ENCODE data around the gene HYAL3. TPM values are rescaled to one million over a fixed set of nuclear protein-coding genes. Genes with fewer than 3 reads are reported as not detected.

The HYAL3 gene
- total and polyA plus RNA-seq, 10 of the 15 experiments (the other 5 are each of a cell fraction or from before 2014, with no cell fraction given) = 0.37 to 4.2 (median 2.8) TPM

GRCh38 chr3:50337175-50337861, 38.1 kb upstream of the HYAL3 start:
- DNase-seq (ENCODE audit: low read depth, low spot score) (peak; percentile 96), FAIRE-seq (peak; percentile 64), ATAC-seq (peak; percentile 83)
- ChIA-PET SMC1A (ENCODE audit: uncharacterized antibody, unreplicated experiment) (interaction anchor here (0.9 to 1.8 kb wide), 9 partner anchors 9 to 275 kb away, joined by 3 to 20 read pairs (median 4); partner anchors contain the start of genes CISH, GNAI2, HYAL2 and HYAL3), CTCF (interaction anchor here (0.6 to 10.5 kb wide), 10 partner anchors 8 to 665 kb away, joined by 3 to 72 read pairs (median 4); partner anchors contain the start of genes CYB561D2, HYAL2, NPRL2 and TUSC2), RAD21 (ENCODE audit: unreplicated experiment) (interaction anchor here (0.8 to 2.7 kb wide), 17 partner anchors 10 to 1163 kb away, joined by 3 to 21 read pairs (median 3); partner anchors contain the start of genes CYB561D2, DCAF1, GNAI2 and HYAL2), POLR2A (interaction anchor here (0.6 to 7.0 kb wide), 27 partner anchors 9 to 285 kb away, joined by 3 to 84 read pairs (median 5); partner anchors contain the start of genes C3orf18, CISH, CYB561D2 and GNAI2)
- Histone ChIP-seq H3K9ac (ENCODE audit: control insufficient read depth, insufficient read depth, low read length) (peak overlapping the region; percentile 86), H3K27me3 (replicated peaks in 1 of 2; ENCODE audit: control insufficient read depth in 2 of 2, insufficient read depth in 2 of 2, low read length in 1 of 2) (no peaks in the 10 kb centered on the region), H3K27ac (ENCODE audit: control insufficient read depth, insufficient read depth) (peak overlapping the region; percentile 92), H4K20me1 (ENCODE audit: control insufficient read depth, insufficient read depth) (no peaks in the 10 kb centered on the region; the same call in 1 of the 2 replicates), H3K4me3 (peak overlapping the region; percentile 96), H3K9me3 (replicated peaks; ENCODE audit: control insufficient read depth, insufficient read depth, low read length) (no peaks in the 10 kb centered on the region), H3K79me2 (ENCODE audit: control insufficient read depth, insufficient read depth, low read length) (peaks cover 76% of the 10 kb centered on the region), H3K4me2 (ENCODE audit: control insufficient read depth, insufficient read depth) (peak overlapping the region; percentile 77), H3K4me1 (ENCODE audit: control insufficient read depth, insufficient read depth, low read length) (peaks cover 10% of the 10 kb centered on the region; the same call in 1 of the 2 replicates), H2AFZ (ENCODE audit: control insufficient read depth, low read depth, low read length) (peak overlapping the region; percentile 78), H3K36me3 (ENCODE audit: control insufficient read depth in 2 of 2, insufficient read depth in 2 of 2, low read length in 1 of 2) (peaks cover 1 to 6% of the 10 kb centered on the region in 2 experiments)
- WGBS (ENCODE audit: insufficient coverage, insufficient replicate concordance, low lambda C conversion rate, missing lambda C conversion rate) = under 1% methylated on average over 73 of the region's 79 CpGs
- in situ Hi-C loops (cut with MboI) (loop anchor here (10.0 kb wide), 1 partner anchor 1057 kb away; the partner anchor contains the start of gene RBM15B), intact Hi-C loops (cut with micrococcal nuclease; ENCODE audit: unreplicated experiment) (loop anchor here (5.0 kb wide), 2 partner anchors 40 to 100 kb away; partner anchors contain the start of genes GNAI2, HYAL3 and NAA80)
- BruUV-seq (replicated peaks) = no TSS peak
- TF ChIP-seq SP1 (IDR thresholded peaks at IDR 0.05; ENCODE audit: low read depth, low read length) = peak; percentile 60
- TF ChIP-seq USF2 (IDR thresholded peaks at IDR 0.05; ENCODE audit: borderline replicate concordance, low read depth, low read length) = no peak
- no peak for TF ChIP-seq CEBPB (IDR thresholded peaks at IDR 0.05; ENCODE audit: borderline replicate concordance in 1 of 2, low read depth in 2 of 2, low read length in 2 of 2)
- TF ChIP-seq TCF3 (IDR thresholded peaks at IDR 0.05; ENCODE audit: borderline replicate concordance, insufficient read depth, low read depth, low read length) = peak; percentile 46; the same call in 1 of the 2 replicates
- TF ChIP-seq HSF1 (IDR thresholded peaks at IDR 0.05; ENCODE audit: low read depth, low read length) = no peak
- no peak for TF ChIP-seq NR2C1 (IDR thresholded peaks at IDR 0.05)
- TF ChIP-seq BCL3 (IDR thresholded peaks at IDR 0.05; ENCODE audit: borderline replicate concordance, insufficient read depth, low read depth, low read length, poor library complexity, severe bottlenecking) = no peak
- no peak for TF ChIP-seq JUNB (IDR thresholded peaks at IDR 0.05)
- TF ChIP-seq POU2F2 (IDR thresholded peaks at IDR 0.05; ENCODE audit: borderline replicate concordance, low read depth, low read length) = 0 out of 3 replicates have a peak, but pooled peaks have one; percentile 8
- peak; percentile 98 for TF ChIP-seq ATF7 (IDR thresholded peaks at IDR 0.05; ENCODE audit: low read depth)
- TF ChIP-seq CHD2 (IDR thresholded peaks at IDR 0.05; ENCODE audit: borderline replicate concordance, low read depth, low read length) = peak; percentile 66; the same call in 1 of the 2 replicates
- TF ChIP-seq HDAC6 (IDR thresholded peaks at IDR 0.05; ENCODE audit: unreplicated experiment) = no peak
- TF ChIP-seq SPI1 (IDR thresholded peaks at IDR 0.05; ENCODE audit: borderline replicate concordance, insufficient read depth, low read depth, low read length) = no peak
- peak; percentile 95 for TF ChIP-seq LARP7 (IDR thresholded peaks at IDR 0.05)
- TF ChIP-seq POLR2AphosphoS2 (IDR thresholded peaks at IDR 0.05; ENCODE audit: low read depth, low read length) = 0 out of 2 replicates have a peak, but pooled peaks have one; percentile 77
- TF ChIP-seq MYB (IDR thresholded peaks at IDR 0.05; ENCODE audit: borderline replicate concordance, low read depth, low read length) = peak; percentile 78; the same call in 1 of the 2 replicates
- peak; percentile 74 for TF ChIP-seq BACH1 (IDR thresholded peaks at IDR 0.05; ENCODE audit: borderline replicate concordance)

Measured in GM12878 (cell line).